HCT116 (cell line): ENCODE data around the gene LHX3.

Experiments used
- ATF3 ChIP-seq: IDR thresholded peaks from 2 replicates; pipeline ENCODE4 v1.6.1; 2012
- CTCF ChIP-seq, 3 experiments: fragments of 200-600 bp in 1 of 3; sonication (generic) in 1 of 3; IDR thresholded peaks in 2 of 3; conservative IDR thresholded peaks in 1 of 3; 2 replicates each; pipeline ENCODE4 v1.5.1; 2012 to 2017; ENCODE audit warnings: low read depth in 2 of 3, low read length in 2 of 3, antibody characterized with exemption in 1 of 3, borderline replicate concordance in 1 of 3, control low read depth in 1 of 3, mild to moderate bottlenecking in 1 of 3, mixed read lengths in 1 of 3, mixed run types in 1 of 3, moderate library complexity in 1 of 3; ENCODE audit not compliant: insufficient read depth in 1 of 3
- EZH2 ChIP-seq: fragments of 200-600 bp; sonication (generic); IDR thresholded peaks from 2 replicates; pipeline ENCODE4 v1.6.1; 2017; ENCODE audit warnings: antibody characterized with exemption, mixed run types
- EZH2phosphoT487 ChIP-seq: fragments of 200-600 bp; IDR thresholded peaks from 2 replicates; pipeline ENCODE4 v1.6.1; 2018; ENCODE audit warnings: antibody characterized with exemption, borderline replicate concordance
- MAX ChIP-seq: IDR thresholded peaks from 2 replicates; pipeline ENCODE4 v1.6.1; 2012
- POLR2A ChIP-seq: IDR thresholded peaks from 2 replicates; pipeline ENCODE4 v1.7.0; 2011; ENCODE audit warnings: borderline replicate concordance; ENCODE audit not compliant: insufficient read depth, insufficient read length; ENCODE audit errors: extremely low read depth
- POLR2AphosphoS5 ChIP-seq: IDR thresholded peaks from 2 replicates; pipeline ENCODE4 v1.6.1; 2011; ENCODE audit warnings: mild to moderate bottlenecking, low read depth, low read length, moderate library complexity
- REST ChIP-seq: IDR thresholded peaks from 2 replicates; pipeline ENCODE4 v1.6.1; 2012; ENCODE audit warnings: low read depth
- SIN3A ChIP-seq: IDR thresholded peaks from 2 replicates; pipeline ENCODE4 v1.6.1; 2012; ENCODE audit warnings: low read depth
- SP1 ChIP-seq: IDR thresholded peaks from 2 replicates; pipeline ENCODE4 v1.6.1; 2012; ENCODE audit warnings: low read depth
- ZBTB33 ChIP-seq: IDR thresholded peaks from 2 replicates; pipeline ENCODE4 v1.6.1; 2011; ENCODE audit warnings: mild to moderate bottlenecking, low read length, moderate library complexity; ENCODE audit not compliant: insufficient replicate concordance; ENCODE audit errors: extremely low read depth
- ZFX ChIP-seq: fragments of 450-650 bp; IDR thresholded peaks from 2 replicates; pipeline ENCODE4 v1.6.1; 2017

GRCh38 chr9:136197930-136198604, 6.9 kb downstream of the LHX3 start:
- TF ChIP-seq CTCF (IDR thresholded peaks at IDR 0.05 in 2 of 3, conservative IDR thresholded peaks at IDR 0.05 in 1 of 3; ENCODE audit: borderline replicate concordance in 1 of 3, insufficient read depth in 1 of 3, low read depth in 2 of 3, low read length in 2 of 3) (no peak), ZFX (no peak), POLR2A (no peak), ZBTB33 (no peak), REST (no peak), ATF3 (no peak), MAX (no peak), POLR2AphosphoS5 (no peak), SIN3A (no peak), EZH2 (no peak), EZH2phosphoT487 (no peak), SP1 (no peak)
